ENCODE data around the gene JUNB. TPM values are rescaled to one million over a fixed set of nuclear protein-coding genes. Genes with fewer than 3 reads are reported as not detected.

Gene JUNB
- total RNA-seq, 1 experiment from 2014 or later, result 6.6 TPM

DNA sequence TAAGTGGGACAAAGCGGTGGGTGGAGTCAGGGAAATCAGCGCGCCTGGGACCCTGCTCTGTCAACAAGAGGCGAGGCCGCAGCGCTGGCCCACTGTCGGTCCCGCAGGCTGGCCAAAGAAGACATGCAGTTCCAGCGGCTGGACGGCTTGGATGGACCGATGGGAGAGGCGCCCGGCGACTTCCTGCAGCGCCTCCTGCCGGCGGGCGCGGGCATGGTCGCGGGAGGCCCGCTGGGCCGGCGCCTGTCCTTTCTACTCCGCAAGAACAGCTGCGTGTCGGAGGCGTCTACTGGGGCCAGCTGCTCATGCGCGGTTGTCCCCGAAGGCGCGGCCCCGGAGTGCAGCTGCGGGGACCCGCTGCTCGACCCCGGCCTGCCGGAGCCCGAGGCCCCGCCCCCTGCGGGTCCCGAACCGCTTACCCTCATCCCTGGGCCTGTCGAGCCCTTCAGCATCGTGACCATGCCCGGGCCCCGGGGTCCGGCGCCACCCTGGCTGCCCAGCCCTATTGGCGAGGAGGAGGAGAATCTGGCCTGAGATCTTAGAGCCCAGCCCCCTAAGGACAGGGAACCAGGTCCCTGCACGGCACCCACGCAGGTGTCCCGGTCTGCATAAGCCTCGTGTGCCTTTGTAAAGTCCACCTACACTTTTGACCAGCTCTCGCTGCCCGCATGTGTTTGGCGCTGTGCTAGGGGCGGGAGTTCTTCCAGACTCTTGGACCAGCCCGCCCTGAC lies 33.6 kb upstream of the JUNB start (continued):
- TF ChIP-seq FOXP4 (CRISPR knock-in tag; IDR thresholded peaks at IDR 0.05) (peak; percentile 29; the same call in 1 of the 2 replicates), USF1 (CRISPR knock-in tag; IDR thresholded peaks at IDR 0.05) (no peak), RELA (CRISPR knock-in tag; IDR thresholded peaks at IDR 0.05; ENCODE audit: borderline replicate concordance) (no peak), JUN (CRISPR knock-in tag; IDR thresholded peaks at IDR 0.05) (no peak), PRRX2 (CRISPR knock-in tag; IDR thresholded peaks at IDR 0.05) (no peak), HMGXB4 (CRISPR knock-in tag; IDR thresholded peaks at IDR 0.05) (peak; percentile 85; the same call in 1 of the 2 replicates), E2F4 (CRISPR knock-in tag; IDR thresholded peaks at IDR 0.05; ENCODE audit: borderline replicate concordance, low read depth) (no peak), HMGA2 (CRISPR knock-in tag; IDR thresholded peaks at IDR 0.05) (no peak), IRF2 (CRISPR knock-in tag; IDR thresholded peaks at IDR 0.05; ENCODE audit: borderline replicate concordance, low read depth) (no peak), NR2C2 (CRISPR knock-in tag; IDR thresholded peaks at IDR 0.05) (no peak), ZNF423 (CRISPR knock-in tag; IDR thresholded peaks at IDR 0.05) (no peak), FOXJ3 (CRISPR knock-in tag; IDR thresholded peaks at IDR 0.05; ENCODE audit: borderline replicate concordance) (no peak), FOXP1 (CRISPR knock-in tag; IDR thresholded peaks at IDR 0.05; ENCODE audit: borderline replicate concordance) (peak; percentile 18; the same call in 1 of the 2 replicates), ZNF671 (CRISPR knock-in tag; IDR thresholded peaks at IDR 0.05) (0 out of 2 replicates have a peak, but pooled peaks have one; percentile 27), SMAD4 (CRISPR knock-in tag; IDR thresholded peaks at IDR 0.05) (no peak)
- TF ChIP-seq, protein P1, sequence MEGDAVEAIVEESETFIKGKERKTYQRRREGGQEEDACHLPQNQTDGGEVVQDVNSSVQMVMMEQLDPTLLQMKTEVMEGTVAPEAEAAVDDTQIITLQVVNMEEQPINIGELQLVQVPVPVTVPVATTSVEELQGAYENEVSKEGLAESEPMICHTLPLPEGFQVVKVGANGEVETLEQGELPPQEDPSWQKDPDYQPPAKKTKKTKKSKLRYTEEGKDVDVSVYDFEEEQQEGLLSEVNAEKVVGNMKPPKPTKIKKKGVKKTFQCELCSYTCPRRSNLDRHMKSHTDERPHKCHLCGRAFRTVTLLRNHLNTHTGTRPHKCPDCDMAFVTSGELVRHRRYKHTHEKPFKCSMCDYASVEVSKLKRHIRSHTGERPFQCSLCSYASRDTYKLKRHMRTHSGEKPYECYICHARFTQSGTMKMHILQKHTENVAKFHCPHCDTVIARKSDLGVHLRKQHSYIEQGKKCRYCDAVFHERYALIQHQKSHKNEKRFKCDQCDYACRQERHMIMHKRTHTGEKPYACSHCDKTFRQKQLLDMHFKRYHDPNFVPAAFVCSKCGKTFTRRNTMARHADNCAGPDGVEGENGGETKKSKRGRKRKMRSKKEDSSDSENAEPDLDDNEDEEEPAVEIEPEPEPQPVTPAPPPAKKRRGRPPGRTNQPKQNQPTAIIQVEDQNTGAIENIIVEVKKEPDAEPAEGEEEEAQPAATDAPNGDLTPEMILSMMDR (IDR thresholded peaks at IDR 0.05), result peak; percentile 96
- TF ChIP-seq, protein P2, sequence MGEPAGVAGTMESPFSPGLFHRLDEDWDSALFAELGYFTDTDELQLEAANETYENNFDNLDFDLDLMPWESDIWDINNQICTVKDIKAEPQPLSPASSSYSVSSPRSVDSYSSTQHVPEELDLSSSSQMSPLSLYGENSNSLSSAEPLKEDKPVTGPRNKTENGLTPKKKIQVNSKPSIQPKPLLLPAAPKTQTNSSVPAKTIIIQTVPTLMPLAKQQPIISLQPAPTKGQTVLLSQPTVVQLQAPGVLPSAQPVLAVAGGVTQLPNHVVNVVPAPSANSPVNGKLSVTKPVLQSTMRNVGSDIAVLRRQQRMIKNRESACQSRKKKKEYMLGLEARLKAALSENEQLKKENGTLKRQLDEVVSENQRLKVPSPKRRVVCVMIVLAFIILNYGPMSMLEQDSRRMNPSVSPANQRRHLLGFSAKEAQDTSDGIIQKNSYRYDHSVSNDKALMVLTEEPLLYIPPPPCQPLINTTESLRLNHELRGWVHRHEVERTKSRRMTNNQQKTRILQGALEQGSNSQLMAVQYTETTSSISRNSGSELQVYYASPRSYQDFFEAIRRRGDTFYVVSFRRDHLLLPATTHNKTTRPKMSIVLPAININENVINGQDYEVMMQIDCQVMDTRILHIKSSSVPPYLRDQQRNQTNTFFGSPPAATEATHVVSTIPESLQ (CRISPR knock-in tag; IDR thresholded peaks at IDR 0.05), result no peak
- TF ChIP-seq, protein P3, sequence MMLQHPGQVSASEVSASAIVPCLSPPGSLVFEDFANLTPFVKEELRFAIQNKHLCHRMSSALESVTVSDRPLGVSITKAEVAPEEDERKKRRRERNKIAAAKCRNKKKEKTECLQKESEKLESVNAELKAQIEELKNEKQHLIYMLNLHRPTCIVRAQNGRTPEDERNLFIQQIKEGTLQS (CRISPR knock-in tag; conservative IDR thresholded peaks at IDR 0.05), result no peak
- TF ChIP-seq, protein P4, sequence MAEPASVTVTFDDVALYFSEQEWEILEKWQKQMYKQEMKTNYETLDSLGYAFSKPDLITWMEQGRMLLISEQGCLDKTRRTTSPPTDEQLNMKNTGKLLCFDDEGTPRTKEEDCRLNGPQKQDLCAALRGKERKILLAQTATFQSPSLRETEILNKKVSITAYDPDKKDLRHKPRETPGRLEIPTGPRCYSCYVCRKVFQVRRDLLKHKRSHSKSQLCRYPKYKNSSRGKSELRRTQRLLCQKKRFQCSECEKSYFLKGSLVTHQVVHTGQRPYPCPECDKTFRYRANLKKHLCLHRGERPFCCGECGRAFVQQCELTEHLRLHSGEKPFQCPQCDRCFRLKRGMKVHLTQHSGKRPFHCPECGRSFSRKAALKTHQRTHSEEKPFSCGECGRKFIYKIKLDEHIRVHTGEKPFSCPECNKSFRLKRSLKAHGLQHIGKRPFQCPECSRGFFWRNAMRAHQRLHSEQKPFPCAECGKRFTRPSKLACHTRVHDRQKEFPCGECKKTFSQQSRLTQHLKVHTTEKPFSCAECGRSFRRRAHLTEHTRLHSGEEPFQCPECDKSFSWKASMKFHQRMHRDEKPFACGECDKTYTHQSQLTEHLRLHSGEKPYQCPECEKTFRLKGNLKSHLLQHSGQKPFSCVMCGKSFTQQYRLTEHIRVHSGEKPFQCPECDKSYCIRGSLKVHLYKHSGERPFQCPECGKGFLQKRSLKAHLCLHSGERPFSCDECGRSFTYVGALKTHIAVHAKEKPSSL (CRISPR knock-in tag; conservative IDR thresholded peaks at IDR 0.05), result no peak
- TF ChIP-seq, protein P5, sequence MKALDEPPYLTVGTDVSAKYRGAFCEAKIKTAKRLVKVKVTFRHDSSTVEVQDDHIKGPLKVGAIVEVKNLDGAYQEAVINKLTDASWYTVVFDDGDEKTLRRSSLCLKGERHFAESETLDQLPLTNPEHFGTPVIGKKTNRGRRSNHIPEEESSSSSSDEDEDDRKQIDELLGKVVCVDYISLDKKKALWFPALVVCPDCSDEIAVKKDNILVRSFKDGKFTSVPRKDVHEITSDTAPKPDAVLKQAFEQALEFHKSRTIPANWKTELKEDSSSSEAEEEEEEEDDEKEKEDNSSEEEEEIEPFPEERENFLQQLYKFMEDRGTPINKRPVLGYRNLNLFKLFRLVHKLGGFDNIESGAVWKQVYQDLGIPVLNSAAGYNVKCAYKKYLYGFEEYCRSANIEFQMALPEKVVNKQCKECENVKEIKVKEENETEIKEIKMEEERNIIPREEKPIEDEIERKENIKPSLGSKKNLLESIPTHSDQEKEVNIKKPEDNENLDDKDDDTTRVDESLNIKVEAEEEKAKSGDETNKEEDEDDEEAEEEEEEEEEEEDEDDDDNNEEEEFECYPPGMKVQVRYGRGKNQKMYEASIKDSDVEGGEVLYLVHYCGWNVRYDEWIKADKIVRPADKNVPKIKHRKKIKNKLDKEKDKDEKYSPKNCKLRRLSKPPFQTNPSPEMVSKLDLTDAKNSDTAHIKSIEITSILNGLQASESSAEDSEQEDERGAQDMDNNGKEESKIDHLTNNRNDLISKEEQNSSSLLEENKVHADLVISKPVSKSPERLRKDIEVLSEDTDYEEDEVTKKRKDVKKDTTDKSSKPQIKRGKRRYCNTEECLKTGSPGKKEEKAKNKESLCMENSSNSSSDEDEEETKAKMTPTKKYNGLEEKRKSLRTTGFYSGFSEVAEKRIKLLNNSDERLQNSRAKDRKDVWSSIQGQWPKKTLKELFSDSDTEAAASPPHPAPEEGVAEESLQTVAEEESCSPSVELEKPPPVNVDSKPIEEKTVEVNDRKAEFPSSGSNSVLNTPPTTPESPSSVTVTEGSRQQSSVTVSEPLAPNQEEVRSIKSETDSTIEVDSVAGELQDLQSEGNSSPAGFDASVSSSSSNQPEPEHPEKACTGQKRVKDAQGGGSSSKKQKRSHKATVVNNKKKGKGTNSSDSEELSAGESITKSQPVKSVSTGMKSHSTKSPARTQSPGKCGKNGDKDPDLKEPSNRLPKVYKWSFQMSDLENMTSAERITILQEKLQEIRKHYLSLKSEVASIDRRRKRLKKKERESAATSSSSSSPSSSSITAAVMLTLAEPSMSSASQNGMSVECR (CRISPR knock-in tag; IDR thresholded peaks at IDR 0.05; ENCODE audit: borderline replicate concordance), result no peak

Data from WTC11 (cell line).